Muscle of leg (tissue), 11 donors: ENCODE data around the gene FLNB. TPM values are rescaled to one million over a fixed set of nuclear protein-coding genes. Genes with fewer than 3 reads are reported as not detected.

ENCODE experiments used
- DNase-seq: peaks from one replicate; pipeline ENCODE4 v3.0.0; 2013
- H3K27ac ChIP-seq: one replicate; pipeline ENCODE4 v1.5.1; 2013; ENCODE audit warnings: mild to moderate bottlenecking, low read length, control low read depth
- H3K27me3 ChIP-seq: one replicate; pipeline ENCODE4 v1.6.1; 2013; ENCODE audit warnings: low read length; ENCODE audit not compliant: control insufficient read depth, insufficient read depth
- H3K36me3 ChIP-seq: one replicate; pipeline ENCODE4 v1.6.1; 2013; ENCODE audit warnings: low read length; ENCODE audit not compliant: control insufficient read depth, insufficient read depth
- H3K4me1 ChIP-seq: one replicate; pipeline ENCODE4 v1.6.1; 2013; ENCODE audit warnings: low read length; ENCODE audit not compliant: control insufficient read depth, insufficient read depth
- H3K4me3 ChIP-seq: one replicate; pipeline ENCODE4 v1.5.1; 2013; ENCODE audit warnings: low read length, control low read depth
- H3K9me3 ChIP-seq: replicated peaks from 2 replicates; pipeline ENCODE4 v1.6.1; 2013; ENCODE audit warnings: low read depth, low read length; ENCODE audit not compliant: control insufficient read depth
- WGBS: methylation state at CpG from one replicate; pipeline ENCODE4 v1.1.5; 2013; ENCODE audit warnings: missing lambda C conversion rate; ENCODE audit not compliant: insufficient coverage; 5-methylcytosine and 5-hydroxymethylcytosine counted together
- polyA plus RNA-seq, 8 donors: library from polyadenylated mRNA; unstranded; fragments of 120-200 nt; gene quantifications; one replicate each; pipeline versions ENCODE4 v1.2.1 to v1.2.3, GENCODE V29; 2013; ENCODE audit warnings: inconsistent platforms in 1 of 8, low replicate concordance in 1 of 8; ENCODE audit not compliant: insufficient read length in 8 of 8, insufficient read depth in 1 of 8
- total RNA-seq: library from RNA; stranded (reverse); fragments of 120-200 nt; gene quantifications from one replicate; pipeline ENCODE4 v1.2.4, GENCODE V29; 2013

FLNB gene
- total and polyA plus RNA-seq, 9 donors: 44.4 to 87.1 (median 65.2) TPM

DNA sequence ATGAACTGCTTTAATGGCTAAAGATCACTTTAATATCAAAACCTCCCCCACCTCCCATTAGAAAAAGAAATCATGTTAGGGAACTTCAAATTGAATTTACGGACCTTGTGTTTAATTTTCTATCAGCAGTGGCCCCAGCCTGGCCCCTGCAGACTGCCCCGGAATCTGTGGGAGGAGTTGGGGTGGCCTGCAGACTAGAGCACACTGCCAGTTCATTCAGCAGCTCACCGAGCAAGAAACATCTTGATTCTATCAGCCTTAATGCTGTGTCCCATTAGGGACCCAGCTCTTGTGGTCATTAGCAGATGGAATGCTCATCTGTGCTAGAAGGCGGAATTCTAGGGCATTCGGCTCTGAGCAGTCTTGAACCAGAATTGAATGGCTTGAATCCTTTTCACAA, 54.2 kb downstream of the FLNB start:
- 8% methylated on average over 2 of the region's 5 CpGs for WGBS
- Histone ChIP-seq H3K9me3 (no peaks in the 10 kb centered on the region), H3K27ac (peak overlapping the region; percentile 76), H3K4me3 (no peak overlapping the region), H3K27me3 (no peaks in the 10 kb centered on the region), H3K4me1 (peaks cover 47% of the 10 kb centered on the region), H3K36me3 (no peaks in the 10 kb centered on the region)
- DNase-seq: peak; percentile 95

DNA sequence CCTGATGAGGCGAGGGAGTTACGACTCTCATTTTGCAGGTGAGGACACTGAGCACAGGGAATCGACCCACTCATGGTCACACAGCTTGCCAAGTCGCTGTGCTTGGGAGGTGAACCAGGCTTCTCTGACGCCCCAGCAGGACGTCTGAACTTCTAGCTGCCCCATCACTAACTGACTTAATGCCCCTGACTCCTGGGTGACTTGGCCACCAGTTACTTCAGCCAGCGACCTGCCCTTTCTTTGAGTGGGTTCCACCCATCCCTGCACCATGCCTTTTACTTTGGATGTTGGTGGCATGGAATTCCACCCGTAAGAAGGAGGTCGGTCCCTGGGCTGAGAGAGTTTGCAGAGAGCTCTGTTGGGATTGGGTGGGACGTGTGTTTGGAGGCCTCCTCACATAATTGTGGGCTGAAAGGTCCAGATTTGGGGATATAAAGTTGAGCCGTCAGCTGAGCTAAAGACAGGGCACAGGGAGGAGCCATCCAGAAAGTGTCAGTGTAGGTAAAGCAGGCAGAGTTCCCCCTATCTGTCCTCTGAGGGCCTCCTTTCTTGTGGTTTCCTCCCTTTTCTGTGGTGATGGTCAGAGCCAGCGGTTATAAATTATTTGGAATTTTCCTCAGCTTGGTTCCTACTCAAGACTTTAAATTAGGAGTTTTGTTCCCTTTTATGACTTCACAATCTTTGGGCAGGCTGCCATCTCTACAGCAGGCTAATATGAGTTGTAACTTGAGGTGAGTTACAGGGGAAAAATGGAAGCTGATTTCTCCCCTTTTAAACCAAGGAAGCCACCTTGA, 55.0 kb downstream of the FLNB start:
- H3K27me3 ChIP-seq: no peaks in the 10 kb centered on the region
- no peaks in the 10 kb centered on the region for H3K9me3 ChIP-seq
- H3K4me3 ChIP-seq: no peak overlapping the region
- no peaks in the 10 kb centered on the region for H3K36me3 ChIP-seq
- WGBS: 33% methylated on average over 9 of the region's 12 CpGs
- H3K27ac ChIP-seq: peak overlapping the region; percentile 76
- H3K4me1 ChIP-seq: peaks cover 54% of the 10 kb centered on the region
- DNase-seq: peak; percentile 92

DNA sequence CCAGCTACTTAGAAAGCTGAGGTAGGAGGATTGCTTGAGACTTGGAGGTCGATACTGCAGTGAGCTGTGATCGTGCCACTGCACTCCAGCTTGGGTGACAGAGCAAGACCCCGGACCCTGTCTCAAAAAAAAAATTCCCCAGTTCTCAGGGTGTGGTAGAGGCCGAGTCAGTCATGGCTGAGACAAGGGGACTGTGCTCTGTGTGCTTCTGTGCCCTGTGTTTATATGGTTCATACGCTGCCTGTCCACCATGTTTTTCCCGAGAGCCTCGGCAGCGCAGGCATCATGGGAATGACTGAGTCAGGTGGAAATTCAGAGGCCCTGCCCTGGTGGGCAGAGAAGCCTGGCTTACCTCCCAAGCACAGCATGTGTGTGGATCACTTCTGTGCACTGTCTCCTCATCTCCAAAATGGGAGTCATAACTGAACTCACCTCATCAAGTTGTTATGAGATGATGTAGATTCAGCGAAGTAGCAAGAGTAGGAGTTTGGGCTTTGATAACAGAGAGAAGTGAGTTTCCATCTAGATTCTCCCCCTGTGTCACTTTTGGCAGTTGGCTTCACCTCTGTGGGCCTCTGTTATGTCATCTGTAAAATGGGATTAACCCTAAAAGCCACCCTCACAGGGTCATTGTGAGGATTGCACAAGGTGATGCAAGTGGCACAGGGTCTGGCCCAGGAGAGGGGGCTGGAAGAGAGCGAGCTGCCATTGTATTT, 56.9 kb downstream of the FLNB start:
- peak overlapping the region; percentile 13 for H3K27ac ChIP-seq
- H3K36me3 ChIP-seq: no peaks in the 10 kb centered on the region
- H3K4me3 ChIP-seq: no peak overlapping the region
- 79% methylated on average over 5 of the region's 10 CpGs for WGBS
- no peaks in the 10 kb centered on the region for H3K27me3 ChIP-seq
- no peaks in the 10 kb centered on the region for H3K9me3 ChIP-seq
- no peak for DNase-seq
- peaks cover 56% of the 10 kb centered on the region for H3K4me1 ChIP-seq

DNA sequence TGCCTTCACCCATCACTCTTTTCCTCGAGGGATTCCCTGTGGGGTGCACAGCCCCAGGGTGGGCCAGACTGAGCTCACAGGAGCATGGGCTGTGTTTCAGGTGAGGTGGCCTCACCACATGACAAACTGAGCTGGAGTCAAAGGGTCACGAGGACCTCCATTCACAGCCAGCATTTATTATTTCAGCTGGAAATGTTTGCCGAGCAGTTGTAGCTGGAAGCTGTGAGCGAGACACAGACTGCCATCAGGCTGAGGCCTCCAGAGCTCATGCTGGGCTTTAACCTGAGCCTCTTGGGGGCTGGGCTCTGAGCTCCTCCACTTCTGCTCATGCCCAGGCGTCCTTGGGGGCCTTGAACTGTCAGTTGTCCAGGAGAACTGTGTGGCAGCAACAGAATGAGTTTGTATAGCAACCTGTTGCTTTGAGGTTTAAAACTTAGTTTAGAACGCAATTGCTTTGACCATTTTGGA, 57.5 kb downstream of the FLNB start:
- WGBS: 41% methylated on average over 5 of the region's 6 CpGs
- Histone ChIP-seq H3K9me3 (no peaks in the 10 kb centered on the region), H3K27me3 (no peaks in the 10 kb centered on the region), H3K4me3 (no peak overlapping the region), H3K4me1 (peaks cover 58% of the 10 kb centered on the region), H3K27ac (peak overlapping the region; percentile 29), H3K36me3 (no peaks in the 10 kb centered on the region)
- no peak for DNase-seq

DNA sequence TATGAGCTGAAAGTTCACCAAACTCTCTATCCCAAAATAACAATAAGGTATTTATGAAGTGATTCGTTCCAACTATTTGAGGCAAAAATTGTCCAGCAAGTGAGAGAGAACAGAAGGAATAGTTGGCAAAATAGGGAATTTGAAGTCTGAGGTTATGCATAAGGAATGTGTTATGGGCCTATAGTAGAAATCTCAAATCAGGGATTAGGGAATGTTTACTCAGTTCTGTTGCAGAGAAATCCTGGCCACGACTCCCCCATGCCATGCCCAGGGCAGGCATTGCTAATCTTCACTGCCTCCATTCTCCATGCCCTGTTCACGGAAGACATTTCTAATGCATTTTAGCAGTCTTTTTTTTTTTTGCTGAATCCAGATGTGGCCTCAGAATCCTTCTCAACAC, 58.6 kb downstream of the FLNB start:
- DNase-seq: peak; percentile 79
- Histone ChIP-seq H3K27me3 (no peaks in the 10 kb centered on the region), H3K9me3 (no peaks in the 10 kb centered on the region), H3K4me3 (no peak overlapping the region), H3K36me3 (no peaks in the 10 kb centered on the region), H3K27ac (peak overlapping the region; percentile 69), H3K4me1 (peaks cover 58% of the 10 kb centered on the region)
- WGBS: 6% methylated on average over 2 of the region's 3 CpGs

DNA sequence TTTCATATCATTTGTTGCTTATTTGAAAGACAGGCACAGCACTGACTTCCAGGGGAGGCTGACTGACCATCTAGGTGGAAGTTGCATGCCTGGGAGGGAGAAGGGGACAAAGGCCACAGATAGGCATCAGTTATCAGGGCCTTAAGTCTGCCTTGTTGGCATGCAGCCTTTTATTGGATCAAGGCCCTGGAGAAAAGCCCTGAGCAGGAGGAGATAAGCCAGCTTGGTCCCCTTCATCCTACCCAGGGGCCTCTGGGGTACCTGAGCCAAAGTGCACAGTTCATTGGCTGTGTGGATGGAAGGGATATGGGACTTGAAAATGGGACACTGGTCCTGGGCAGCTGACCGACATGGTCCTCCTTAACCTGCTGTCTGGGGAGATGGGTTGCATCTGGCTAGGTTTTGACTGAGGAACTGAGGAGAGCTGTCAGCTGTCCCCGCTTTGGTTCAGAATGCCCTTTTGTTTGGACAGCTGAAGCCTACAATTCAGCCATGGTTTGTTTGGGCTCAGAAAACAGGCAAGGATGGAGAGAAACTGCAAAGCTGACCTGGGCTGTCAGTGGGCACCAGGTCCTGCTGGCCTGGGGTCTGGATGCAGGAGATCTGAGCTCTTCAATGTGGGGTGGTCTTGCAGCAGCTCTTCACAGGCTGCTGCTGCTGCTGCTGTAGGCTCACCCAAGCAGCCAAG, 60.0 kb downstream of the FLNB start:
- Histone ChIP-seq H3K27me3 (no peaks in the 10 kb centered on the region), H3K36me3 (no peaks in the 10 kb centered on the region), H3K9me3 (no peaks in the 10 kb centered on the region), H3K4me1 (peaks cover 59% of the 10 kb centered on the region), H3K4me3 (no peak overlapping the region), H3K27ac (peak overlapping the region; percentile 17)
- peak; percentile 39 for DNase-seq
- WGBS: 20% methylated on average over 1 of the region's 2 CpGs

DNA sequence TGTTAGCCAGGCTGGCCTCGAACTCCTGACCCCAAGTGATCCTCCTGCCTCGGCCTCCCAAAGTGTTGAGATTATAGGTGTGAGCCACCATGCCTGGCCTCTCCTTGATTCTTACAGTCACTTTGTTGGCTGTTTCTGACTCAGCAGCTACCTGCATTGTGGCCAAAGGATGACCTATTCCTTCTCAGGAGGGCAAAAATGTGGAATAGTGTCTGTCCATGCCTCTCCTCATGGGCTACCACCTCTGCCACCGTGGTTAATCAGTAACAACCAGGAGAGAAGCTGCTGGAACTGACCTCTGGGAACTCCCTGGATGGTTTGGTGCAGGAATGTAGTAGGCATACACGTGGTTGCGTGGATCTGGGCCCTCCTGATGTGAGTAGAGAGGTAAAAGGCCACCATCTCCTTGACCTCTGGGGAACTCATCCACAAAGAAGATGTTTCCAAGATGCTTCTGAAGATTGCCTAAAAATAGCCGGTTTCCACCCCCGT, 63.3 kb downstream of the FLNB start:
- DNase-seq: no peak
- H3K4me3 ChIP-seq: no peak overlapping the region
- no peaks in the 10 kb centered on the region for H3K9me3 ChIP-seq
- H3K4me1 ChIP-seq: peaks cover 48% of the 10 kb centered on the region
- H3K27me3 ChIP-seq: no peaks in the 10 kb centered on the region
- WGBS: 100% methylated on average over 1 of the region's 7 CpGs
- no peak overlapping the region for H3K27ac ChIP-seq
- H3K36me3 ChIP-seq: peaks cover under 1% of the 10 kb centered on the region

DNA sequence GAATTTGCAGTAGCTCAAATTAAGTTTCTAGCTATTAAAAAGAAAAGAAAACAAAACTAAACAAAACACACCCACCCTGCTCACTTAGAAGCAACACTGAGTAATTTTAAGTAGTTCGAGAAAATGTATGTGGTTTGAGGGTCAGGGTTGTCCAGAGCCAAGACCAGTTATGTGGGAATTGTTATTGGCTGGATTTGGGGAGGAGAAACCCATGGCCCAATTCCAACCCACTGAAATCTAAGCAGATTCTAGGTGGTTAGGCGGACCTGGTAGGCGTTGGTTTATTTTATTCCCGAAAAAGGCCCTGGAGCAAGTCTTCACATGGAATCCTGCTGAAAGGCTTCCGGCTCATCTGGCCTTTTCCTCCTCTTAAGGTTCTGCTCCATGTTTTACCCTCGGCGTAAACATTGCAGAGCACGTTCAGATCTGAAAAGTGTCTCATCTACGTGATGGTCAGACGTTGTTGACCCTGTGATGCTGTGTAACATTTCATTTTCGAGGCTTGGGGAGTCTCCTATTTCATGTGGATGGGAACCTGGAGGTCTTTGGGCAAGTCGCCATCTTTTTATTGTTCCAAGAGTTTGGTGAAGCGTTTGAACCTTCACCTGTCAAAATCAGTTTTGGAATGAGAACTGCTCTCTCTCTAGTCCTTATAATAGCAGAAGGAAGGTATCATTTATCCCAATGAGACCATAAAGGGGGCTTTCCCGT, 64.0 kb downstream of the FLNB start:
- Histone ChIP-seq H3K27me3 (no peaks in the 10 kb centered on the region), H3K9me3 (no peaks in the 10 kb centered on the region), H3K4me1 (peaks cover 45% of the 10 kb centered on the region), H3K36me3 (peaks cover 2% of the 10 kb centered on the region), H3K27ac (no peak overlapping the region), H3K4me3 (no peak overlapping the region)
- peak; percentile 43 for DNase-seq
- 41% methylated on average over 5 of the region's 14 CpGs for WGBS

DNA sequence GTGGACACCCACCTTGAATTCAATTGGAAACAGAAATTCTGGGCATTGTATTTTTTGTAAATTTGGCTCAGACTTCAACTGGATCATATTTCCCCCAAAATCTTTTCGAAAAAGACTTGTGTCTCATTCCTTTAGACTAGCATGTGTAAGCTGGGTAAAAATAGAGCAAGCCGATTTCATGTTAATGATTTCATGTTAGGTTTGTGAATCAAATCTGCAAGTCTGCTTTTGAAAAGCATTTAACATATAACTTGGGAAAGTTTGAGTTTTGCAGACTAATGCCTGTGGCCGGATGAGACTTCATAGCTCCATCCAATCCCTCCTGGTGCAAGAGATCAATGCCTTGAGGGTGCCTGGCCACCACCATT, 64.5 kb downstream of the FLNB start:
- H3K27ac ChIP-seq: no peak overlapping the region
- DNase-seq: peak; percentile 61
- H3K36me3 ChIP-seq: peaks cover 5% of the 10 kb centered on the region
- H3K27me3 ChIP-seq: no peaks in the 10 kb centered on the region
- 0% methylated on average over 1 of the region's 3 CpGs for WGBS
- peaks cover 41% of the 10 kb centered on the region for H3K4me1 ChIP-seq
- no peak overlapping the region for H3K4me3 ChIP-seq
- H3K9me3 ChIP-seq: no peaks in the 10 kb centered on the region
